Measurements from ENCODE around the gene BICRA.
"Not testable (repeated sequence)": the region's sequence is repeated elsewhere in the genome, so short reads cannot be mapped to it uniquely, and the experiment has no call there.

Gene BICRA

DNA sequence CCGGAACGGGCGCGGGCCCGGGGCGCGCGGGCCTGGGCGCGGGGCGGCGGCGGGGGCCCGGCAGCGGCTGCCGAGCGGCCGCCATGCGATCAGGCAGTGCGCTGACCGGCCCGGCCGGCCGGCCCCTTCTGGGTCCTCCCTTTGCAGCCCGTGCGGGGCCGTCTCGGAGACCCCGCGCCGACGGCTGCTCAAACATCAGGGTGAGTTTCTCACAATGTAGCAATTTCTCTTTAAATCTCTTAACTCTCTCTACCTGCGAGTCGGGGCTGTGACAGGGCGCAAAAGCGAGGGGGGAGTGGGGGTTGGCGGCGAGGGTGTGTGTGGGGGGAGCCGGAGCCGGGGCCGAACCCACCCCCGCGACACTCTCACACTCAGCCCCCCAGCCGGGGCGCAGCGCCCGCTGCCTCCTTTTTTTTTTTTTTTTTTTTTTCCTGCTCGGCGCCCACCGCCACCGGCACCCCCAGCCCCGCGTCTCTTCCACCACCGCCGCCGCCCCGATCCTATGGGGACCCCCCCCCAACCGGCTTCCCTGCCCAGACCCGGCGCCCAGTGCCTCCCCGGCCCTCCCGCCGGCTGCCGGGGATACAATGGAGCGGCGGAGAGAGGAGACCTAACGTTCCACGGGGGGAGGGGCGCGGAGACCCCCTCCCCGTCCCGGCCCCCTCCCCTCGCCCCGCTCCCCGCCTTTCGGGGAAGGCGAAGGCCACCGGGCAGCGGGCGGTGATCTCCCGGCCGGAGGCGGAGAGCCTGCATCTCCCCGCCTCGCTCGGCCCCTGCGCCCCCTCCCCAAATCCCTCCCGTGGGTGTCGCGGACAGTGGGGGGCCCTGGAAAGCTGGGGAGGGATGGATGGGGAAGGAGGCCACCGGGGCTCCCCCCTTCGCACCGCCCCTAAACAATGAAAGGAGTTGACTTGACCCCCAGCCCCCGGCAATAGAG is at the start of gene BICRA:
TSS of gene BICRA (plus strand) at position 166 of the 937 bp plus-strand sequence. CDS start 64,441 bp downstream, outside the sequence.
- DNase-seq (ENCODE audit: low spot score), result peak; percentile 77

- DNase-seq (ENCODE audit: low spot score), result no peak
Measured at GRCh38 chr19:47560999-47561398, 47.9 kb upstream of the BICRA start.

DNA sequence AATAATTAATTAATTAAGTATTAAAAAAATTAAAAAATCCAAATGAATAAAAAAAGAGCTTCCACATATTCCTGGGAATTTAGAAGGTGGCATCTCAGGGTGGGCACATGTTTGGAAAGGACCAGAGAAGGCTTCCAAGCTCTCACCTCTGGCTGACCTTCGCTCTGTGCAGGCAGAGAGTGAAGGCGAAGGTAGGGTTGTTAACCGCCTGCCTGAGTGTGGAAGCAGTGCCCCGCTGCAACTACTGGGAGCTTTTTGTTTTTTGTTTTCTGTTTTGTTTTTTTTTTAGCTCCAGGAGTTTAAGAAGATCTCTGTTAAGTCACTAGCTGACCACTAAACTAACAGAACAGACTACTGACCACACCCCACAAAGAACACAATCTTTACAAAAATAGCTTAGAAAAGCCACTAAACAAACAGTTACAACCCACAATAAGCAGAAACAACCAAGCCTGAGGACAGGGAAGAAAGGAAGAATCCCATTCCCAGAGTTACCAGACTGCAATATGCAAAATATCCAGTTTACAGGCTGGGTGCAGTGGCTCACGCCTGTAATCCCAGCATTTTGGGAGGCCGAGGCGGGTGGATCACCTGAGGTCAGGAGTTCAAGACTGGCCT is 47.4 kb upstream of the BICRA start:
- no peak for DNase-seq (ENCODE audit: low spot score)

DNA sequence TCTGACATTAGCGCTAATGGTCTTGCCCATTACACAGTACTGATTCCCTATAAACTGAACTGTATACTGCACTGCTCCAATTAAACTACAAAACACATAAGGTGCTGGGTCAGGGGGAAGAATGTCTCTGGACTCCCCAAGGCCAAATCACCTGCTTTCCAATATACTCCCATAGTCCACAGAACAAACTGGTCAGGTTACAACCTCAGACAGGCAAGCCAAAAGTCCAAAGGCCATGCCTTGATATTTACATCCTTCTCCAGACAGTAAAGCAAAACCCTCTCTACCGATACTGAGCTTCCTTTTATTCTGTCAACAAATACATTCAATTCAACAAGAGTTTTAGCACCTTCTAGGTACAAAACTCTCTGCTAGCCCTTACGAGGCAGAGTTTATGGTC is 44.9 kb upstream of the BICRA start:
- no peak for DNase-seq (ENCODE audit: low spot score)

- no peak for DNase-seq (ENCODE audit: low spot score)
Measured at GRCh38 chr19:47569331-47569730, 39.6 kb upstream of the BICRA start.

DNA sequence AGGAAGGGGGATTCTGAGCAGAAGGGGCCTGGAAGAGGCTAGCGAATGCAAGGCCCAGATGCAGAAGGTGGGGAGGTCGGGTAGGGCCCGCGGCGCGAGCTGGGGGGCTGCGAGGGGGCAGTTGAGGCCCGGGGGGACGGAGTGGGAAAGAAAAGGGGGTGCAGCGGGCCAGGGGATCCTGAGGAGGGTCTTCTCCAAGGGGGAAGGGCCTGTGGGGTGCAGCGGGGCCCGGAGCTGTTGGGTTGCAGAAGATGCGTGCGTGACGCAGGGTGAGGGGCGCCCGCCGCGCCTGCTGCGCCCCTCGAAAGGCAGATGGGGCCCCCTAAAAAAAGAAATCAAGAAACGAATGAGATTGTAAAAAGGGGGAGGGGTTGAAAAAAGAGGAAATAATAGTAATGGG is 36.3 kb upstream of the BICRA start:
- DNase-seq (ENCODE audit: low spot score), result no peak

DNA sequence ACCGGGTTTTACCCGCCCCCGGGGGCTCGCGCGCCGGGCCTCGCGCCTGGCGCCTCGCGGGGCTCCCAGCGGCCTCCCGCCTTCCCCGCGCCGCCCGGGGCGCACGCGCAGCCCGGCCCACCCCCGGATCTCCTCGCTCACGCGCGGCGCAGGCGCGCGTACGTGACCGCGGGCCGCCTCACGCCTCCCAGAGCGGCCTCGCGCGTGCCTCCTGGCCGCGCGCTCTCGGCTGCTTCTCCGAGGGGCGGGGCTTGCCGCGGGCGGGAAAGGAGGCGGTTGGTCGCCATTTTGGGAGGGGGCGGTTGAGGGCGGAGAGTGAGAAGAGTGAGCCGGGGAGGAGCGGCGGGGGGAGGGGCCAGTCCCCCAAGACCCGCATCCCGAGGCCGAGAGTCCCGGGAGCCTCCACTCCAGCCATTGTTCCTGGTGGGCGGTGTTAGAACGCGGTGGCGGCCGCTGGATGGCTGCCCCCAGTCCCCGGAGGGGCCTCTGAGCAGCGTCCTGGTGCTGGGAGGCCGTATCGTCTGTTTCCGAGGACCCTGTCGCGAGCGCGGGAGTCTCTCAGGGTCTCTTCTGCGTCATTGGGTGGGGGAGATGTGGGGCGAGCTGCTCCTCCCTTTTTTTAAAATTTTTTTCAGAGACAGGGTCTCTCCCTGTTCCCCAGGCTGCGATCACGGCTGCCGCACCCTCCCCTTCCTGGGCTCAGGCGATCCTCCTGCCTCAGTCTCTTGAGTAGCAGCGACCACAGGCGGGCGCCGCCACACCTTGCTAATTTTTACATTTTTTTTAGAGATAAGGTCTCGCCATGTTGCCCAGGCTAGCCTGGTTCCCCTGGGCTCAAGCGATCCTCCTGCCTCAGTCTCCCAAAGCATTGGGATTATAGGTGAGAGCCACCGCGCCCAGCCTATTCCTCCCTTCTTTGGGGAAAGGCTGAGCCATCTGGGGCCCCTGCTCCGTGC is 35.6 kb upstream of the BICRA start, which contains the start of gene ZNF541:
TSS of gene ZNF541 (minus strand) at position 78 of the 956 bp plus-strand sequence. CDS start 17,292 bp downstream, outside the sequence.
- peak; percentile 26 for DNase-seq (ENCODE audit: low spot score)

- DNase-seq (ENCODE audit: low spot score), result no peak
Measured at GRCh38 chr19:47580397-47580796, 28.5 kb upstream of the BICRA start.

- no peak for DNase-seq (ENCODE audit: low spot score)
Measured at GRCh38 chr19:47581605-47582319, 27.2 kb upstream of the BICRA start.

DNA sequence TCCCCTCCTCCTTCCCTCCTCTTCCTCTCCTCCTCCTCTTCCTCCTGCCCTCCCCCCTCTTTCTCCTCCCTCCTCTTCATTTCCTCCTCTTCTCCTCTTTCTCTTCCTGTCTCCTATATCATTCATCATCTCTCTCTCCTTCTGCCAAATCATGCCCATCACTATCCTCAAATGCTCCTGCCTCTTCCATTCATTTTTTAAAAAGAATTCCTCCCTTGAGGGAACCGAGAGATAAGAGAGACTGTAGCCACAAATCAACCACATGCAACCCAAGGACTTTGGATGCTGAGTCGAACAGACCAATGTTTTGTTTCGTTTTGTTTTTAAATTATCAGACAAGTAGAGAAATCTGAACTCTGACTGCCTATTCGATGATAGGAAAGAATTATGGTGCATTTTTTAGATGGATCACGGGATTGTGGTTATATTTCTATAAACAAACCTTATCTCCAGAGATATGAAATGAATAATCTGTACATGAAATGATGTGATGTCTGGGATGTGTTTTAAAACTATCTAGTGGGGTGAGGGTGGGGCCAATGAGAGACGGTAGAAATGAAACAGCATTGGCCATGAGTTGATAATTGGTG is 26.5 kb upstream of the BICRA start:
- DNase-seq (ENCODE audit: low spot score), result no peak

GRCh38 chr19:47583161-47583560 is 25.8 kb upstream of the BICRA start:
- not testable (repeated sequence) for DNase-seq (ENCODE audit: low spot score)

- DNase-seq (ENCODE audit: low spot score), result no peak
Measured at GRCh38 chr19:47587295-47587694, 21.6 kb upstream of the BICRA start.

GRCh38 chr19:47589824-47590223 is 19.1 kb upstream of the BICRA start:
- DNase-seq (ENCODE audit: low spot score), result no peak

- DNase-seq (ENCODE audit: low spot score), result no peak
Measured at GRCh38 chr19:47593860-47594259, 15.1 kb upstream of the BICRA start.

DNA sequence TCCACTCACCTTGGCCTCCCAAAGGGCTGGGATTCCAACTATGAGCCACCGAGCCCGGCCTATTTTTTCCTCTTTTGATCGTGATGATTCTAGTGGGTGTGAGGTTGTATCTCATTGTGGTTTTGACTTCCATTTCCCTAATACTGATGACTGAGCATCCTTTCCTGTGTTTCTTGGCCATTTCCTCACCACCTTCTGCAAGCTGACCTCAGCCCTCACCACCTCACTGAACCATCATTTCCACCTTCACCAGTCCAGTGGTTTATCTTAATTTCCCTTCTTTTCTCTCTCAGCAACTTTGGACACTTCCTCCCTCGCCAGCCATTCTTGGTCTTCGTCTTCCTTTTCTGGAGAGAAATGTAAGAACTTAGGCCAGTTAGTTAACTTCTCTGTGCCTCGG is 13.0 kb upstream of the BICRA start:
- peak; percentile 51 for DNase-seq (ENCODE audit: low spot score)

DNA sequence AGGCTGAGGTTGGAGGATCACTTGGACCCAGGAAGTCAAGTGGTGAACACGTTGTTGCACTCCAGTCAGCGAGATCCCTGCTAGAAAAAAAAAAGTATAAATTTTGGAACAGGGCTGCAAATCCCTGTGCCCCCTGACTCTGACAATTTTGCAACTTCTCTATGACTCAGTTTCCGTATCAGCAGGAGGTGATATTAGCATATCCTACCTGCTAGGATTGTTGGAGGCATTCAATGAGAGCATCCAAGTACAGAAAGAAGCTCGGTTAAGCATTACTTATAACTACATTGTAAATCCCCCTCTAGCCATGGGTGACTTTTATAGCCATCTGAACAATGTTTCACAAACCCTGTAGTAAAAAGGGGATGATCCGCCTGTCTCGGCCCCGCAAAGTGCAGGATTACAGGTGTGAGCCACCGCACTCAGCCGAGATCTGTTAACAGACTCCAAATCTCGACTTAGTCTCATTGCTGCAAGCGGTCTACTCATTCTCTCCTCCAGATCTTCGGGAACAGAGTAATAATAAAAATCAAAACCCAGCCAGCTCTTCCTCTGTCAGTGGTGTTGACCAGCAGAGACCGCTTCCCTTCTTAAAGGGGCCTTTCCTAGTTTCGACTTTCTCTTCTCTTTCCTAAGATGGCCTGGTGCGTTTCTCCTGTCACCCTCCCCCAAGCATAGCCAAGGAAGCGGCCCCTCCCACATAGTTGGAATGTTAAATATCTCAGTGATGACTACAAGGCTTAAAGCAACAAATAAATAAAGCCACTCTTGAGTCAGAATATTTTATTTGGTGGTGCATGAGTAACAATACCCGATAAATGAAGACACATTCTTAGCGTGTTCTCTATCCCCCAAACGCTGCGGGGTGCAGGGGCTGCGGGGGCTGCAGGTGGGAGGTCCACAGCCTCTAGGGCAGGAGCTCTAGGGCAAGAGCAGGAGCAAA is 10.3 kb upstream of the BICRA start:
- peak; percentile 83 for DNase-seq (ENCODE audit: low spot score)

- DNase-seq (ENCODE audit: low spot score), result not testable (repeated sequence)
Measured at GRCh38 chr19:47599671-47600245, 9.2 kb upstream of the BICRA start.

DNA sequence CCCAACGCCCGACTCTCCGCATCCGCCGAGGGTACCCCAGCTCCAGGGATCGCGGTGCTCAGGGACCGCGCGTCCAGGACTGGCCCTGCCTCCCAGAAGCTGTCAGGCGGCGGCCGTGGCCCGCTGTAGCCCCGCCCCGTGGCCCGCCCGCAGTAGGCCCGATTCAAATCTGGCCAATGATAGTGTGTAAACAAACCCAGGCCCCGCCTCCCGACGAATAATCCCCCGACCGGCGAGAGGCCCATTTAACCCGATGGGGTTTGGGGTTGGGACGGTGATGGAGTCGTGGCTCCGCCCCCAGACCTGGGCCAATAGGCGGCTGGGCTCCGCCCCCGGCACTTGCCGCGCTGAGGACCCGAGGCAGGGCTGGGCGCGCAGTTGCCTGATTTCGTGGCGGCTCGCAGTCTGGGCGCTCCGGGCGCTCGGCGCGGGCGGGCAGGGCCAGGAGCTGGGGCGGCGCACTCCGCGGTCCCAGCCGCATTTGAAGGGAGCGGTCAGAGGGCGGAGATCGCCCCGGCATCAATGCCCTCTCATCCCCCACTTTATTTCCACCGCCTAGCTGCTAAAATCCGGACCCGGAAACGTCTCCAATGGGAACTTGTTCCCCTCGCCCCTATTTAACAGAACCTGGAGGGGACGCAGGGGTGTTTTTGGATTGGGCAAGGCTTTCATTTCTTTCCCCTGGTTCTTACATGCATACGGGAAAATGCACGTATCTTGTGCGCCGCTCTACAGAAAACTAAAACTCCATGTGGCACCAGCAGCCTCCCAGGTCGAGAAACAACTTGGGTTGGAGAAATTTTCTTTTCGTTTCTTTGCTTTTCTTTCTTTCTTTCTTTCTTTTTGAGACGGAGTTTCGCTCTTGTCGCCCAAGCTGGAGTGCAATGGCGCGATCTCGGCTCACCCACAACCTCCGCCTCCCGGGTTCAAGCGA is 8.4 kb upstream of the BICRA start:
- peak; percentile 99 for DNase-seq (ENCODE audit: low spot score)

Measured in kidney capillary endothelial cell (primary cell).